Measurements from ENCODE around the gene SIM1.

The SIM1 gene

DNA sequence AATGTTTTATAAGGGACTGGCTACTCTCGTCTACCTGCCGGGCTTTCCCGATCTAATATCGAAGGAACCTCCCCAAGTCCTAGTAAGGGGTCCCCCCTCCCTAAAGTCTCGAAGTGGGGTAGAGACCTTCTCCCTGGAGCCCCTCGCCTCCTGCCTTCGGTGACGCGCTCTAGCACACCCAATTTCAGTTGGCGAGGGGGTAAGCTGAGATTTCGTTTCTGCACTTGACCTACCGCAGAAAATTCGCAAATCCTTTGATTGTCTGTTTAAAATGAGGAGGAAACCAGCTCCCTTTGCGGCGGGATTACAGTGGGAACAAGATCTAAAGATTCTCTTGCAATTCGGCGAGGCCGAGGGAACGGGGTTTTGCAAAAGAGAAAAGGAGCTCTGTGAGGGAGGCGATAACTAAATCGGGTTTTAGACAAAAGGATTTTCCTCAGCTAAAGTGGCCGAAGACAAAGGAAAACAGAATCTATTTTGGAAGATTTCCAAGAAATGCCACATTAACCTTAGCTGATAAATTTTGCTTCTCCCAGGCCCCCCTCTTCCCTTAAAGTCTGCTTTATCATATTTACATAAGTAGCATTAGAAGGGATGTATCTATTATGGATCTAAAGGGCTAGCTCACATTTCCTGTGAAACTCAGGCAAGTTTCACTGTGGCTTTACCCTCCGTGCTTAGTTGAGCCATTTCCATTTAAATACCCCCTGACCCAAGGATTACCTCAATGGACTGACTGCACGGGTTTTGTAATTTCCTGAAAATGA is 8.4 kb downstream of the SIM1 start:
- no peak for DNase-seq

DNA sequence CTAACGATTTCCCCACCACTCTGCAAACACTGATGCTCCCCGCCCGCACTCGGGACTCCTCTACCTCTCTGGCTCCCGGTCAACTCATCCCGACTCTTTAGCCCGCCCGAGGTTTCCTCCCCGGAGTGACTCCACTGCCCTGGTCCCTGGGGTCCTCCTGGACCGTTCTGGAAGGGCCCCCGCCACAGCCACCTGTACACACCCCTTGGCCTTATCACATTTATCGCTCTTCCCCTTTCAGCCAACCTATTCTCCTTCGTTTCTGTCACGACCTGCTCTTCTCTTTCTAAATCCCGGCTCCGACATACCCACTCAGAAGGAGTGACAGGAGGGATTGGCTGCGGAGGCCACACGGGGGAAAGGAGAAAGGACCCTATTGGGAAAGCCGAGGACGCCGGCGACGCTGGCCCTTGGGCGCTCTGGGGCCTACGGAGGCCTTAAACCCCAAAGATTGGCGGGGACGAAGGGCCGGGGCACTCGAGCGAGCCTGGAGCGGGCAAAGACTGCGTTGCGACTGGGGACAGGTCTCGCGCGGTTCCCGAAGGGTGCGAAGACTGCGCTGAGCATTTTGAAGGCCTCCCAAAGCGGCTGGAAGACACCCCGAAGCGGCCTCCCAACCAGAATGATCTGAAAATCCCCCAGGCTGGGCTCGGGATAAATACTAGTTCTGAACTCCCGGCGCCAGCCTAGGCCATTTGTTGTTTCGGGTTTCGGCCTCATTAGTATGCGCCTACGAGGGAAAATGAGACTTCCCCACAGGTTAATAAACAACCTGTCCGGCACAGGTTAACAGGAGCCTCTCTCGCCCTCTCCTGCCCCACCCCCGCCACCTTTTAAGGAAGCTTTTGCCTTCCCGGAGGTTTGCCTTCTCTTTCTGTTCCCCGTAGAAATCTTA is 9.2 kb downstream of the SIM1 start:
- no peak for DNase-seq

DNA sequence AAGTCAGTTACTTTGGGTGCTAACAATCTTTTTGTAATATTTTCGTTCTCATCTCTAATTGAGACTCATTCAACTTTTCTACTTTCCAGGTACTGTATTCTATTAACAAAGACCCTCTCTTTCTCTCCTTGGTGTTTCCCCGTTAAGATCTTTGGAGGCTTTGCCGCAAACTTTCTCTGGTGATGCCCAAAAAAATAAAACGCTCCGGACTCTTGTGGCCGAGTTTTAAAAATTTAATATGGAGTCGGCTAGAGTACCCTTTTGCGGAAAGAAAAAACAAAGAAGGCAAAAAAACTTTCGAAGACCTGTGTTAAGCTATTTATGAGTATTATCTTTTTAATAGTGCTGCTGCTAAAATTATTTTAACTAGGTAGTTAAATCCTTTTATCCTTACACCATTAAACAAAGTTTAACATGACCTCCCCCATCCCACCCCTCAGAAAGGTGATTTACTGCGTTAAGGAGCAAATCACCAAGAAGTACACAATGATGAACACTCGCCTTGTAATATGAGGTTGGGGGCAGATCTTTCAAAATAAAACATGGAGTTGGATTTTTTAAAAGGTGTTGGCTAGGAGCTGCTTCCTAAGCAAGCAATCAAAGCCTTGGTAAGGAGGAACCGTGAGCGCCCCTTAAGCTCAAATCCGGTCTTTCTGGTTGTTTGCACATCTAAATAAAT is 10.0 kb downstream of the SIM1 start:
- DNase-seq, result no peak

DNA sequence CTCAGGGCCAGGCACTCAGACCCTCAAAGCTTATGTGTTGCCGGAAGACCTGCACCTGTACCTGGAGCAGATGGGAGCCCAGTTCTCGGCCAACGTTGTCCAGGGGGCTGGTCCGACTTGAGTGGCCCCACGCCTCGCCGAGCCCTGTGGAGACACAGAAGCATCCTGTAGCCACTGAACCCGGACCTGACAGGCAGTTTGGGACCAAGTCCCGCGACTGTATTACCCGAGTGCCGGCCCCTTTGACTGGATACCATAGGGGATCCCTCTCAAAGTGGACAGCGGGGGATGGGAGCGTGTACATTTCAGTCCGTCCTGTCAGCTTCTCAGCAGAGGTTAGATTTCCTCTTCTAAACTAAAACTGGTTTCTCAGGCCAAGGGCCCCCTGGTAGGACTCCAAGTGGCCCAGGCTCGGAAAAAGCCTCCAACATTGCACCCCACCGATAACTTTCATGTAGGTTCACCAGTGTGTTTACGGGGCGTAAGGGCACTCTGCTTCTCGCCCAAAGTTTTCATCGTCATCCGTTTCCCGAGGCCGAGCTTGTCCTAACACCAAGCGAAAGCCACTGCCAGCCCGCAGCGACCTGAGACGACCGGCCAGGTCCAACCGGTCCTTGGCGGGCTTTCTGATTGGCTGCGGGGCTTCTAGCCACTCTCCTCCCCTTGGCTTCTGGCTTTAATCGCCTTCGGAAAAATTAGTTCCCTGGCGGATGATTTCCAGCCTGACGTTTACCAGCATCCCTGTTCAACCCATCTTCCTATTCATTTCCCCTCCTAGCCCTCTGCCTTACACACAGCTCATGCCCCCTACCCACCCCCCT is 10.8 kb downstream of the SIM1 start:
- no peak for DNase-seq

DNA sequence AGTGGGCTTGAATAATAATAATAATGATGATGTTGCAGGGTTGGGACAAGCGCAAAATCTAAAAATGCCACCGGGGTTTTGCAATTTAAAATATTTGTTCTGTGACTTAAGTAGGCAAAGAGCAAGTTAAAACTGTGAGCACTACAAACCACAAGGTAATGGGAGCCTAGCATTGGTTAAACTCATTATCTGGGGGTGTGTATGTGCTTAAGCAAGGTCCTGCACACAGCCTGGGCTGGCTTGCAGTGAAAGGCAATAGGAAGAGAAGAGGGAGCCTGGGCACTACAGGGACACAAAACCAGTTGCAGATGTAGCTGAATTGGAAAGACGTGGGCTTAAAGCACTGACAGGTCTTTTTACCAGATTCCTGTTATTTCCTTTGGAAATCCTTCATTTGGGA is 11.7 kb downstream of the SIM1 start:
- no peak for DNase-seq

DNA sequence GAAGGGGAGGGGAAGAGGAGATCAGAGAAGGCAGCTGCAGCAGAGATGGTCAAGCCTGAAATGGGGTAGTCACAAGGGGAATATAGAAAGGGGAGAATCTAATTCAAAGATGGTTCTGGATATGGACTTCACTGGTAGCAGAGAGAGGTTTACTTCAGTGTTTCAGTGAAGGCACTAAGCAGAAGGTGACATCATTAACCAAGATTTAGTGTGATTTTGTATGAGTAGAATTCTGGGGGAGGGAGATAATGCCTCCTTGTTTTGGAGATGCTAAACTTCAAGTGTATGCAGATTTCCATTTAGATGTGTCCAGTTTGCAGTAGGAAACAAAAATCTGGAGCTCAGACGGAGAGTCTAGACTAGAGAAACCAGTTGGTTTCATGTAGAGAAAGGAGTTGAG is 13.1 kb downstream of the SIM1 start:
- DNase-seq, result no peak

DNA sequence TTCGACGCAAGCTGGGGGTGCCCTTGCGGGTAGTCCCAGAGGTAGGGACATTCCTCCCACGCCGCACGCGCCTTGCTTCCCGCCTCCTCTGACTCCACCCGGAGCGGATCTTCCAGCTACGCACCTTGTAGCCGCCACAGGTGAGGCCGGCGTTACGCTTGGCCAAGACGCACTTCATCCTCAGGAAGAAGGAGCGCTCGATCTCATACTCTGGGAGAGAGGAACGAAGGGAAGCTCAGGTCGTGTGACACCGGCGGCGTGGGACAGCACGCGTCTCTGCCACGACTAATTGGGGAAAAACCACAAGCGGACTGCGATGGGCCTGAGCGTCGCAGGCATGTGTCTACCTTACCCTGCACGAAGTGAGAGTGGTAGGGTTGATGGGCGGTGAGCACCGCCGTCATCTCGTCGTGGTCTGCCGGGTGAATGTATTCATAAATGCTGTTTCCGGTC is 15.5 kb downstream of the SIM1 start:
- no peak for DNase-seq

DNA sequence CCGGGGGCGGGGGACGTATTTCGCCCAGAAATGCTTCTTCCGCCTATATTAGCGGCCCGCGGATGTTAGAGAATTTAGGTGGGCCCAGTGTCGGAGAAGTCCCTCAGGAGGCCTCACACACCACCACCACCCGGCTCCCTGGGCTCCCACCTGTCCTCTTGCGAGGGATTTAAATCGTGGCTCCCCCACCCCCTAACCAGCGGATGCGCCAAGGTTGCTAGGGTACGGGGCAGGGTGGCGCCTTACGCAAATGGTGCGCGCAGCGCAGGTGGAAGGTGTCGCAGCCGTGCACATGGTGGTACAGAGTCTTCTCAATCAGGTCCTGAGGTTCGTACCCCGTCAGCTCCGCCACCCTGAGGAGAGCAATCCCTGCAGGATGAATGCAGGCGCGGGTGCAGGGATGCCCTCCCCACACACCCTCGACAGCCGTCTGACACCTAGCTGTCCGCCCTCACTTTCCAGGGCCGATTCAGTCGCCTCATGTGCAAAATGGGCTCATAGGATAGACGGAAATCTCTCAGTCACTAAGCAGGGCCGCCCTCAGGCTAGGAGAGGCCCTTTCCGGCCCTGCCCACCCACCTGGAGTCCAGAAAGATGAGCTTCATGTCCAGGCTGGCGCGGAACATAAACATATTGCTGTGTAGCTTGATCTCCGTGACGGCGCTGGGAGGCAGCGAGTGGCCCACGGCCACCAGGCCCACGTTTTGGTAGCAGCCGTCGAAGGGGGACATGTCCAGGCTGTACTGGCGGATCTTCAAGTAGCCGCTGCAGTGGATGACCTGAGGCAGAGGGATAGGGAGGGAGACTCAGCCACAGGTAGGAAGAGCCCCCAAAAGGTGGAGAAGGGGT is 16.6 kb downstream of the SIM1 start:
- DNase-seq, result no peak

DNA sequence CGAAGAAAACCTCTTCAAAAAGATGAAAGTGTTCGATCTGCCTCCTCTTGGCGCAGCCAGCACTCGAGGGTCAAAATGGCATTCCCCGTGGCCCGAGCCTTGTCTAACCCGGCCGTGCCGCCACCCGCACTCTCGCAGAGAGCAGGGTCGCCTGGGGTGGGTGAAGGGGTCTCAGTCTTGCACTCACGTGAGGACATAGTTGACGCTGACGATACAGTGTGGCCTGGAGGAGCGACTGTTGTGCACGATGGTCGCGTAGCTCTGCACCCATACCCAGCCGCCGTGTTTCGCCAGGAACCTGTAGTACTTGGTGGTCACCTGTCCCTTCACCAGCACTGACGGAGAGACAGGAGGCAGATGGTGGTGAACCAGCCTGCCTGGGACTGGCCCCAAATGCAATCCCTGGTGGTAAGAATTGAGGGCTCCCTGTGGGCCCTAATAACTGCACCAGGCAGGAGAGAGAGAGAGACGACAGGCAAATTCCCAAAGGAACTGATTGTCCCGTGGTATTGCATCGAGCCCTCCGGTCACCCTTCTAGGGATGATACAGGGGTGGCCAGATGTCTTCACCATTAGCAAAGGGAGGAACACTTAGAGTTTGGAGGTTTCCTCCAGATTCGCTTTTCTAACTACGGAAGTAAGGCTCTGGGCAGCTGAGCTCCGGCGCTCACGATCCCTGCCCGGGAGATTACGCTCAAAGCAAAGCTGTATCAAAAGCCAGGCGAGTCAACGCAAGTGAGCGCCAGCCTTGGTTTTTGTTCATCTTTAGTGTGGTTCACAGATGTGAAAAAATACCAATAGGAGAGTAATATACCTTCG is 17.4 kb downstream of the SIM1 start:
- DNase-seq, result no peak

DNA sequence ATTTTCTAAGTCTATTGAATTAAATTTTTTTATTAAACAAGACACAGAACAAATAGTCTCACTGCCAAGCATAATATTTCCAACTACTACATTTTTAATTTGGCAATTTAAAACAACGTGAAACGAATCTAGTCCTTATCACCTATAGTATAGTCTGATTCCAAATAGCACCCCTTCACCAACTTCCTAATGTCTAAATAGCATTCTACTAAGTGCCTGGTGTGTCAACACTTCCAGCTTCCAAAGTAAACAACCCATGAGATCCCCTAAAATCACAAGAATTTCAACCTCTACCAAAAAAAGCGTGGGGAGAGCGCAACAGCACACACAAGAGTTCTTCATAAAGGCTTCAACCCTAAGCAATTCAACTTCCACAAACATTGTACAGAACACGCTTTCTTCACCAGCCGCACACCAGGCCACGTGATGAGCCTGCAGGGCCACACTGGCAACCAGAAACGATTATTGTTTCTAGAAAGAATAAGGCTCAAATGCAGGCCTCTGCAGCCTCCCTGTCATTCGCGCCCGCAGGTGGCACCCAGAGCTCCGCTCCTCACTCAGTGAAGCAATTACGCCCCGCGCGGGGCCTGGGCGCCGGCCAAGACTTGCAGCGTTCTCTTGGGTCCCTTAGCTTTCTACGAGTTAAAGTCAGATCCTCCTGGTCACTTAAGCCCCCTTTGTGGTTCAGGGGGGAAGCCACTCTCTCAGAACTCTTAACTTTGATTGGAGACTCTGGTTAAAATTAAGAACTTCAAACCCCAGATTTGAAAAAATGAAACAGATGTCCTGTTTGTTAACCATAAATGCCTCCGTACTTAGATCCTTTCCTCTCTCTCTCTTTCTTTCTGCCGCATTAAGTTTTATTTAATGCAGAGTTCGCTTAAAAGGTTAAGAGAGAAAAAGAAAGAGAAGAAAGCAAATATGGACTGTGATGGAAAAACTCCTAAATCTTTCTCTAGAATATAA is 18.3 kb downstream of the SIM1 start:
- no peak for DNase-seq

DNA sequence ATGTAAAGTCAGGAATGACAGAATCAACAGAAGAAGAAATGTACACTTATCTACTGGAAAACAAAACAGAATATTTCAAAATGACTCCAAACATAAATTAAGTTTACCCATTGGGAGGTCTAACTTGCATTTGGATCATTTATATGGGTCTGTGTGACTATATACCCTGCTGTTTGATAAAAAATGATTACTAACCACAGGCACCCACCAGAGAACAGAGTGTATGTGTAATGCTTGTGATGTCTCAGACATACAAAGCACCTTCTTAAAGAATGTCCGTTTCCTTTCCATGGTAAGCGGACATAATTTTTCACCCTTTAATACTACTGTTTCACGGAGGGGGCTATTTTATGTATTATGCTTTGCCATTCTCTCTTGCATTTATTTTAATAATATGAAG is 19.2 kb downstream of the SIM1 start:
- DNase-seq, result no peak

DNA sequence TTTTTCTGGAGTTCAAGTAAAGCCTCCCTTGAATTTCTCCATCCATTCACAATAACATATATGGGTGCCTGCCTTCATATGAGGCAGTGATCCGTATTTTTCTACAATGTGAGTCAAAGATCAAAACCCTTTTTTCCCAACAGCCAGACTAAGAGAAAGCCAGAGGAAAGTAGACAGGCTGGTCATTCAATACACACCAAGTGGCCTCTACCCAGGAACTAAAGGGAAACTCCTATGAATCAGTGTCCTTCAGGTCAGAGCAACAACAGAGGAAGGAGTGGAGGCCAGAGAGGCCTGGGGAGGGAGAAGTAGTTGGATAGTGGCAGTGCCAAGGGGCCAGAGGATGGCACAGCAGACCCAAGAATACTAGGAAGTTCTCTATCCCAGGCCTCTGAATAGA is 23.8 kb downstream of the SIM1 start:
- no peak for DNase-seq

DNA sequence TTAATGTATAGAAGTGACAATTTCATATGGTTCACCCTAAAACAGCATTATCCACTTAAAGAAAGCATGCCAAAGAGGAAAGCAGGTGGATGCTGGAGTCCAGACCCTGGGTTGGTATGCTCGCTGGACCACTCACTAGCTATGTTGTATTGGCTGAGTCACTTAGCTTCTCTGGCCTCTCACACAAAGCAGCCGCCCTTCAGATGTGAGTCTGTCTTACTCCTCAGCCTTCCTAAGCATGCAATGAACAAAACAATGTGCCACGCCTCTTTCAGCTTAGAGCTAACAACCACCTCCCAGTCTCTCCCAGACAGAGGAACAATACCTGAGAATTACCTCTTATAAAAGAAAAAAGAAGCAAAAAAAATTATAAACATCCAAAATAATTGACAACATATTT is 29.4 kb downstream of the SIM1 start:
- DNase-seq, result no peak

DNA sequence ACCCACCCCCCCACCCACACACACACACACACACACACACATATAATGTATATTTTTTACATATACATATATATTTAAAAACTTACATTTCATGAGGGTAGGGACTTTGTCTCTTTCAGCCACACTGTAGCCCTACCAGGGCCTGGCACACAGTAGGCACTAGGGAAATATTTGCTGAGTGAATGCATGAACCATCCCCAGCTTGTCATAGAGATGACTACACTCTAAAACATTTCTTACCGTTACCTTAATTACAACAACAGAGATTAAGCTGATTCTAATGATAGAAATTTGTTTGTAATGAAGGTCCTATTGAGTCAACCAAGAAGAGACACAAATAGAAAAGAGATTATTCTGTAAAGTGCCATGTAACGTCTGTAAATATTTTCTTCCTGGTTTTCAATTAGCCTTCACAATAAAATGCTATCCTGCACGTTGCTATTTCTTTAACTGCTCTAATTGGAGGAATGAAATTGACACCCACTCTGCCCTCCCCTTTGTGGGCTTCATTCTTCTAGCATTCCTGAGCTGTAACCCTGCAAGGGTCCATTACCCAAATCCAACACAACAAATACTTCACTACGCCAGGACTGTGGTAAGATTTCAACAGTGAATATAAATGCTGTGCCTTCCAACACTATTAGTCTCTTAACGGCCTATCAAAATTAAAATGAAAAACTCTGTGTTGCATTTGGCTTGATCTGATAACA is 30.8 kb downstream of the SIM1 start:
- DNase-seq, result no peak

DNA sequence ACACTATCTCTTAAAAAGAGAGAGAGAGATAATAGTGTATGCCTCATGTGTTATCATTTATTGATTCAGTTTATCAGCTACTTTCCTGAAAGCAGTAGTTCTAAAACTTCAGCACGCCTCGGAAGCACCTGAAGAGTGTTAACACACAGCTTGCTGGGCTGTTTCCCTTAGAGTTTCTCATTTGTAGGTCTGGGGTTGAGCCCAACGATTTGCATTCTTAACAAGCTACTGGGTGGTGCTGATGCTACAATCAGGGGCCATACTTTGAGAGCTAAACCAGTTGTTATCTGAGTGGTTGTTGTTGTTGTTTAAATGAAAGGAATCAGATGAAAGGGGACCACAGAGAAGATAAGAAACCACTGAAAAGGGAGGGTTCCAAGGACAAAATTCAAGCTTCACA is 32.6 kb downstream of the SIM1 start:
- no peak for DNase-seq

DNA sequence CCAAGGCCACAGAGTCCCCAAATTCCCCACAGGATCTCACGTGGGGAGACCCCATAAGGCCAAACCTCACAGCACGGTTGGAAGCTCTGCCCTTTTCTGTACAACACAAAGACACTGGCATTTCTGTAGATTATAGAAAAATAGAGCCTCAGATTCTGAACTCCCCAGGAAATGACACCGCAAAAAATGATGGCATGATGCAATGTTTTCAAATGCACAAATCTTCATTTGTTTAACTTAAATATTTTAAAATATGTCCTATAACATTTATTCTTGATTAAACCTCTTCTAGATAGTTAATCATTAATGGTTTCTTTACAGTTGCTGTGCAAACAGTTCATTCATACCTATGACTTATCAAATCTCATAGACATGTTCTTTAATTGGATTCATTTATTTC is 33.8 kb downstream of the SIM1 start:
- DNase-seq, result no peak

DNA sequence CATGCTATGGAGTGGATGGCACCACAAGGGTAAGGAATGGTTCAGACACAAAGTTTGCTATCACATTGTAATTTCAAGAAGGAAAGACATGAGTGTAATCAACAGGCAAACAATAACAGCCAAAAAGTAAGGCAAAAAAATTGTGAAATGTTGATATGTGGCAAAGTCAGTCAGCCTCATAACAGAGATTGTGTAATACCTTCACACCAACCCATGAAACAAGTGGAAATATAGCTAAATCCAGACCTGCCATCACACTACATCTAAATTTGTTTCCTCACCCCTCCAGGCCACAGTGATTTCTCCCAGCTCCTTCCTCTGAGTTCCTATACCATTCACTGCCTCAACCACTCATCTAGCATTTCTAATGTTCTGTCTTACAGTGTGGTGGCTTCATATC is 37.3 kb downstream of the SIM1 start:
- no peak for DNase-seq

DNA sequence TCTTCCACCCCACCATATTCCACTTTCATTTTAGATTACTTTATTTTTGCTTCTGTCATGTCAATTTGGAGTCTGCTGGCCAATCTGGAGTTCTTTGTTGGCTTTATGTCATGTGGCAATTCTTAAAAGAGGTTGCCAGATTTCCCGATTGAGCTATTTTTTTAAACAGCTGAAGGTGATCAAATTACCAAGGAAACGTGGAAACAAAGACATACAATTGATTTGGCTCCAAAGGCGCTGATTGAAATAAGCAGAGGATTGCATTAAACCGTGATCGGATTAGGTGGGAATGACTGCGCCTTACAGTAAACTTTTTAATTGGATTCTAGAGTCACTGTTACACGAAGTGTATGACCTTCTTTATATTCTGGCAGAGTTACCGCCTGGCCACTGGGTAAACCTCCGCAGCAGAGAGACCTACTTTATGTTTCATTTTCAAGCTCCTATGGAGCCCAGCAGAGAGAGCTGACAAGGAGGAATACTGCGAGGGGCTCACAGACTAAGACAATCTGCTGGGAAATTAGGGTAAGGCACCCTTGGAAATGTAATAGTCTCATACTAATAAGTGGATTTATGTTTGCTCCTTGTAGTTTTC is 37.9 kb downstream of the SIM1 start:
- no peak for DNase-seq

DNA sequence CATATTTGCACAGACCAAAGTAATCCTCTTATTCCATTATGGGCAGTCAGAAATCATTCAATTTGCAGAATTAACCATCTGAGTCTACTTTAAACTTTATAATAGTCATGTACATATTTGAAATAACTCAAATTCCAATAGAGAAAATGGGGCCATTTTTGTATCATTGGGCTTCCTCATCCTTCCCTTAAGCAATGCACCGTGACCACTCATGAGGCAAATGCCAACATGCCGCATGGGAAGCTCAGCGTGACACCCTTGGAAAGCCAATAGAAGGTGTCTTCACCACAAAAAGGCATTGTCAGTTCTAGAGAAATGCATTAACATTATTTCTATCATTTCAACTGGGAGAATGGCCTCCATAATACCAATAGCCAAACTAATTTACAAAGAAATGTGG is 38.5 kb downstream of the SIM1 start:
- no peak for DNase-seq
